ENCODE measurements around the gene CHIA.

DNA sequence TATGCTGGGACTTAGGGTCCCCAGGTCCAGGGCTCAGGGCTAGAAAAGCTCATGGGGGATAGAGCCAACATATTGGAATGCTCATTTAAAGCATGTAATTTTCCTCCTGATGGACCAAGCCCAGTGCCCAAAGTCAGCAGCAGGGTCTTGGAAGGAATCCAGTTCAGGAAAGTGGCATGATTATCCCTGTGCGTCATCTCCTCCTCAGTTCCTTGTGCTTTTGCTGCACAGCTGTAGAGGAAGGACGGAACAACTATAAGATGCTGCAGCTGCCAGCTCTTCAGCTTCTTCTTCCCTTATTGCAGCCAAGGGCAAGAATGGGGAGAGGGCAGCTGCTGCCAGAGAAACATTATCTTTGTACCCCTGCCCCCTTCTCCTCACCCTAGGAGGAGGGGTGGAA is 78.5 kb downstream of the CHIA start:
- TF ChIP-seq, protein P1, sequence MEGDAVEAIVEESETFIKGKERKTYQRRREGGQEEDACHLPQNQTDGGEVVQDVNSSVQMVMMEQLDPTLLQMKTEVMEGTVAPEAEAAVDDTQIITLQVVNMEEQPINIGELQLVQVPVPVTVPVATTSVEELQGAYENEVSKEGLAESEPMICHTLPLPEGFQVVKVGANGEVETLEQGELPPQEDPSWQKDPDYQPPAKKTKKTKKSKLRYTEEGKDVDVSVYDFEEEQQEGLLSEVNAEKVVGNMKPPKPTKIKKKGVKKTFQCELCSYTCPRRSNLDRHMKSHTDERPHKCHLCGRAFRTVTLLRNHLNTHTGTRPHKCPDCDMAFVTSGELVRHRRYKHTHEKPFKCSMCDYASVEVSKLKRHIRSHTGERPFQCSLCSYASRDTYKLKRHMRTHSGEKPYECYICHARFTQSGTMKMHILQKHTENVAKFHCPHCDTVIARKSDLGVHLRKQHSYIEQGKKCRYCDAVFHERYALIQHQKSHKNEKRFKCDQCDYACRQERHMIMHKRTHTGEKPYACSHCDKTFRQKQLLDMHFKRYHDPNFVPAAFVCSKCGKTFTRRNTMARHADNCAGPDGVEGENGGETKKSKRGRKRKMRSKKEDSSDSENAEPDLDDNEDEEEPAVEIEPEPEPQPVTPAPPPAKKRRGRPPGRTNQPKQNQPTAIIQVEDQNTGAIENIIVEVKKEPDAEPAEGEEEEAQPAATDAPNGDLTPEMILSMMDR (IDR thresholded peaks at IDR 0.05), result no peak
- TF ChIP-seq POLR2A (IDR thresholded peaks at IDR 0.05) (no peak), POLR2AphosphoS5 (IDR thresholded peaks at IDR 0.05) (no peak)
